UCSD-AML1 (cell line): ENCODE results near the gene PTPRR.
A peak's percentile ranks its signal among the peaks of the same experiment; 100 is the strongest.
"Not testable (repeated sequence)": the region's sequence is repeated elsewhere in the genome, so short reads cannot be mapped to it uniquely, and the experiment has no call there.

ENCODE experiments used
- DNase-seq: peaks from one replicate; lab custom pipeline; 2025; ENCODE audit not compliant: unreplicated experiment; lab: John Stamatoyannopoulos, UW

Gene PTPRR

DNA sequence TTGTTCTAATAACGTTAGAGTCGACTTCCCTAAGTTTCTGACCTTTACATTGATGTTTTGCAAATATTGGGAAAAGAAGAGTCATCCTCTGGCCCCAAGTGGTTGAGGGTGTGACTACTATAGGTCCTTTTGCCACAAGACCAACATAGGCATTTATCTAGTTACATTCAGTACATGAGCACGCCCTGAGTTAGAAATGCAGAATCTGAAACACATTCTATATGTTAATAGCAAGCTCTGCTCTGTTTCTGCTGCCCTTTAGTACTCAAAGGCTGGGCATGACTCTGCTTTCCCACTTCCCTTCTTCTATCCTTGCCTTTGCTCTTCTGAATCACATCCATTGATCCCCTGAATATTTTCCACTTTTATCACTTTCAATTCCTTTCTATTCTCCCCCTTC lies 168.2 kb downstream of the PTPRR start:
- no peak for DNase-seq

DNA sequence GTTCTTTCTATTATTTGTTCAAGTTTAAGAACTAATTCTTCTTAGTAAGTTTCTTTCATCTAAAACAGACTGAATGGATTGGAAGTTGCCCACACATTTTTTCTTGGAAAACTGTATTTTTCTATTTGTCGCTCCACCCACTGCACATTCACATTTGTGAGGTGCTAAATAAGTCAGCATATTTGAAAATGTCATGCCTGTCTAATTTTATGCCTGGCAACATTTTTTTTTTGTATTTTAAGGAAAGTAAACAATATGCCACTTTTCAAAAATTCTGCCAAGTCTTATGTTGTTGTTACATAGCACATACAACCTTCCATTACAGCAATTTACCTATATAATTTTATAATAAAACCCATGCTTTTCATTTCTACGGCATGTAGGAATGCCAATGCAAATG lies 170.6 kb downstream of the PTPRR start:
- DNase-seq, result no peak

DNA sequence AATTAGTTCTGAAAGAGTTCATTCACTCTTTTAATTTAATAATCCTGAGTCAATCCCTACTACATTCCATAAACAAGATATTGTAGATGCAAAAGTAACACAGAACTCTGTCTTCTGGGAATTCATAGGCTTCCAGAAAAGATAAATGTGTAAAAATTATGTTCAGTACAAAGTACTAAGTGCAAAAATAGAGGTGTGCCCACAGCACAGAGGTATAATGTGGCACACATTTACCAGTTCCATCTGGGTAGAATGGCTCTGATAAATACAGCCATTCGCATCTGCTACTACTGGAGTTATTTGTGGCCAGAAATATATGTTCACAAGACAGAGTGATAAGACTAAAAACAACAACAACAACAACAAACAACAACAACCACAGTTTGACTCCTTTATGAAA lies 171.7 kb downstream of the PTPRR start:
- DNase-seq, result no peak

GRCh38 chr12:70747445-70748260 lies 172.9 kb downstream of the PTPRR start:
- DNase-seq, result no peak

- DNase-seq, result no peak
These were observed 175.5 kb downstream of the PTPRR start for GRCh38 chr12:70745048-70745447.

DNA sequence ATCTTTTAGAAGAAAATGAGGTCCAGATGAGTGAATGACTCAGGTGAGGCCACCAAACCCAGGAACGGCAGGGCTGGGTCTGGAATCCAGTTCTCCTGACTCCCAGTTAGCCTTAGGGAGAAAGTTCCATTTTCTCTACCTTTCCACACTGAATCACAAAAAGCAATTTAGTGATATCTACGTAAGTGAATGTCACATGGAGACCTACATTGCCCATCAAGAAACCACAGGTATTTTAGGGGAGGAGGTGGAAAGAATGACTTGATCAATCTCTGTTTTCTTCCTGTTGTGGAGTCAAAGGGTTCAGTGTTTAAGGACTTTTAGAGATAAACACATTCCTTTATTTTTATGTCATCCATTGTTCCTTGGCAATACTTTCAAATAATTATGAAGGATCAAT lies 176.4 kb downstream of the PTPRR start:
- DNase-seq, result no peak

DNA sequence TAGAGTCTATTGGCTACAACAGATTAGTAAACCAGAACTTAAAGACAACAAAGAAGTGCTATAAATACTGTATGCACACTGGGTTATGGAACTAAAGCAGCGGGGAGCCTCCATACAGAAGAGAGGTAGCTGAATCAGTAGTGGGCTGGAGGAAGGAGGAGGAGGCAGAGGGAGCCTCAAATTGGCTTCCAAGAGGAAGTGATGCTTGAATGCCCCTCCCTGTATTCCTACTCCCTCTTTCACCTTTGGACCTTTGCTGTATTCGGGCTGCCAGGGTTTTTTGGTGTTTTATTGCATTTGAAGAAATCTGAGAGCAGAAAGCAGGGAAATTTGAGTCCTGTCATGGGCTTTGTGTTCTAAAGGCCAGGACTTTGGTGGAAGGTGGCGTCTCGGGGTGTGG lies 179.3 kb downstream of the PTPRR start:
- no peak for DNase-seq

- no peak for DNase-seq
These were observed 180.8 kb downstream of the PTPRR start for GRCh38 chr12:70739756-70740155.

- no peak for DNase-seq
These were observed 184.0 kb downstream of the PTPRR start for GRCh38 chr12:70736351-70737133.

DNA sequence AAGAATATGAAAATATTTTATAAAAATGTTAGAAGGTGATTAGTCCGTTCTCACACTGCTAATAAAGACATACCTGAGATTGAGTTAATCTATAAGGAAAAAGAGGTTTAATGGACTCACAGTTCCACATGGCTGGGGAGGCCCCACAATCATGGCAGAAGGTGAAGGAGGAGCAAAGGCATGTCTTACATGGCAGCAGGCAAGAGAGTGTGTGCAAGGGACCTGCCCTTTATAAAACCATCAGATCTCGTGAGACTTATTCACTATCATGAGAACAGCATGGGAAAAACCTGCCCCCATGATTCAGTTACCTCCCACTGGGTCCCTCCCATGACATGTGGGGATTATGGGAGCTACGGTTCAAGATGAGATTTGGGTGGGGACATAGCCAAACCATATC lies 185.3 kb downstream of the PTPRR start:
- DNase-seq, result not testable (repeated sequence)

GRCh38 chr12:70733385-70733784 lies 187.2 kb downstream of the PTPRR start:
- no peak for DNase-seq

DNA sequence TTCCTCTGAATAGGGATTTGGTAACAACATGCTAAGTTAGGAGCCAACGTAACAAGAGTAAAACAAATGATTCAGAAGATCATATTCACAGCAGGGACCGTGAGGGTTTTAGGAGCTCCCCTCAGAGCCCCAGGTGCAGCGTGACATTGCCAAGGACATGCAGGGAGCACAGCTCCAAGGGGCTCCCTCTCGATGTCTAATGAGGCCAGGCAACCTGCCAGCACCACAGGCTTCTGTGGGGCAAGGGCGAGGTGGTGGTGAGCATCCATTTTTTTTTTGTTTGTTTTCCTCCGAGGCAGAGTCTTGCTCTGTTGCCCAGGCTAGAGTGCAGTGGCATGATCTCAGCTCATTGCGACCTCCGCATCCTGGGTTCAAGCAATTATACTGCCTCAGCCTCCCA lies 188.3 kb downstream of the PTPRR start:
- DNase-seq, result no peak

GRCh38 chr12:70730675-70731180 lies 189.8 kb downstream of the PTPRR start:
- no peak for DNase-seq

GRCh38 chr12:70724444-70724843 lies 196.1 kb downstream of the PTPRR start:
- DNase-seq, result no peak

DNA sequence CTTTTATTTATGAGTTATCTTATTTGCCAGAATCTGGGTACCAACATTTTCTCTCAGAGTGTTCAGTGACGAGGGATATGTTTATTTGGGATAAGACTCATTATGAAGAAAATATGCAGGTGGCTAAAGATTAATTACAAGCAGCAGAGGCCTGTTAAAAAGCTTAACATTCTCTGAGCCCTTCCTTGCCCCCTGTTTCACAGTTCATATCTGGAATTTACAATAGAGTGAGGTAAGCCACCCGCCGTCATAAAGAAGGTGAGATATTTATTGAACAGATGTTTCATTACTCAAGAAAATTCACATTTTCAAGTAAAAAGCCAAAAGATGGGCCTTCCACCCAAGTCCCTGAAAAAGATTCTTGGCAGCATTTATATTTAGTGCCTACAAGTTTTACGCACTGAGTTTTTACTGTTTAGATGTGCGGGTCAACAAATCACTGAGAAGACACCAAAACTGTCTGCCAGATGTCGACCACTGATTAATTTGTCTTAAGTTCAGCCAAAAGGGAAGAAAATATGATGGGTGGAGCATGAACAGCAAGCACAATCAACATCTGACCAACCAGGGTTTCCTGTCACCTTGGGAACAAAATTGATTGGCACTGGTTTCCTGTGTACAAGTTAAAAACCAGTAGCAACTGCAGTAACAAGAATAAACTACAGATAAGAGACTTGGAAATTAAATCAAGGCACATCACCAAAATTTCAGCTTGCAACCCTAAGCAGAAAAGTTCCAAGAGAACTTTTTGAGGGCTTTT lies 197.8 kb downstream of the PTPRR start:
- no peak for DNase-seq

DNA sequence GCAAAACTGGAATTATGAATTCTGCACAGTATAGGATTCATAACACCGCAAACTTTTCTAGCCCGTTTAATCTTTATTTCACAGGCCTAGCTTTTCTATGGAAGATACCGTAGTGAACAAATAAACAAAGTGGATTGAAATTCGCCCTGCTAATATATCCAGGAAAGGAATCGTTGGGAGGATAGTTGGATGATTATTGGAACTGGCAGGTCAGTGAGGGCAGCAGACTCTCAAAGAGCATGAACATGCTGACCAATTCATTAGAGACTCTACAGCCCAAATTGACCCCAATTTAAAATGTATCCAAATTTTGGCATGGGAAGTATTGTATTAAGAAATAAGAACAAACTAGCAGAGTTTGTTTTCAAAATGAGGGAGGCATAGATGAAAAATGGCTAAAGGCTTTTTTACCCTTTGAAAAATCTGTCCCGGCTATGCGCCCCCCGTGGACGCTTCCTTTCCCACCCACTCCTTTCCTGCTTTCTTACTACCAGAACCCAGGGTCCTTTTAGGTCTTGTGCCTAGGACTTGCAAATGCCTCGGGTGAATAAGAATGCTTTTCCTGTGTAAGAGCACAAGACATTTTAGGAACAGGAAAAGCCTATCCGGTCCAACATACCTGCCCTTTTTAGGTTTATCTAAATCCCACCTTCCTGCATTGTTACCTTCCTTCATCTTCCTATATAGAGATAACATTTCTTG lies 198.7 kb downstream of the PTPRR start:
- no peak for DNase-seq

DNA sequence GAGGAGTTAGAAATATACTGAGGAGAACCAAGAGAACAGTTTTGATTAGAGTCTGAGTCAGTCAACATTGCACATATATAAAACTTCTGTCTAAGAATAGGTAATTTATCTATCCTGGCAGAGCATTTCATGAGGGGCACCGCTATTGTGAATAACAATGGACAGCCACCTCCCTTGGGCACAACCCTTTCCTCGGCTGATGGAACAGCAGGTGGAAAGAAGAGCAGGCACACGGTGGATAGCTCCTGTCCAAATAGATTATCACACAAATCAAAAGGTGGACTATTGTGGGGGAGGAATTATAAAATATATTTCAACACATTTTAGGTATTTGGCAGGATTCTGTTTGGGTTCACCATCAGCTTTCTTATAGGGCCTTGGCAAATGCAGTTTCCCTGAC lies 199.3 kb downstream of the PTPRR start:
- no peak for DNase-seq

- DNase-seq, result peak; percentile 35
These were observed 200.7 kb downstream of the PTPRR start for GRCh38 chr12:70719672-70720420.

DNA sequence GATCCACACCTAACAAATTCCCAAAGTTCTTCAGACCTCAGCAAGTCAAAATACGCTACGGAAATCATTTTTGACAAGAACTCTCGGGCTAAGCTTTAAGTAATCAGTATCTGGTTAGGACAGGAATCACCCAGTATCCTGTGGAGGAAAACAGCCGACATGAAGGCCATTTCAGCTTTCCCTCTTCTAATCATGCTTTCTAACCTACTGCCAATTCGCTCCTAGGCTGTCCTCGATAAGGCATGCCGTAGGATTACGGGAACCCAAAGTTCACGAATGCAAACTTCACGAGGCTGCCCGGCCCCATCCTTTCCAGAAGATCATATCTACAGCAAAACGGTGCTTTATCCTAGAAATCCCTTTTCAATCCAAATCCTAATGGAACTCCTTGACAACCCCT lies 201.5 kb downstream of the PTPRR start:
- DNase-seq, result peak; percentile 10

DNA sequence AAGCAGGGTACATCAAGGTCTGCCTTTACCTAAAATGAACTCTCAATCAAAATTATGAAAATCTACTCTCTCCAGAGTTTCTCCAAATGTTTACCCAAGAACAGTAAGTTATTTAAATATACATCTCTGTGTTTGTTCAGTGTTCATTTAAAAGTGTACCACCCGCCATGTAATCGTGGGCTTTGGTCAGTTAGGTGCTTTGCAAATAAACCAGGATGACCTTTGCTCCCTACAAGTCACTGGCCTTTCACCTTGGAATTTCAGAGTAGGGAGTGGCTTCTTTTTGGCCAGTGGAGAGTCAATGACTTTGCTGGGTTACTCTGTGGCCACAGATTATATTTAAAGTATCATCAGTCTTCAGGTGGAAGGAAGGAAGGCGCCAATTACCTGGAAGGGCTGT lies 208.7 kb downstream of the PTPRR start:
- no peak for DNase-seq
